HG03432 (cell line): ENCODE data around the gene TCF3.

Experiments used
- ATAC-seq: cut with Tn5 transposase; IDR thresholded peaks from one replicate; pipeline ENCODE4 v1.9.1; 2021; ENCODE audit warnings: mild to moderate bottlenecking, moderate library complexity; ENCODE audit not compliant: unreplicated experiment

The TCF3 gene

GRCh38 chr19:1567848-1568227 is 84.6 kb downstream of the TCF3 start:
- ATAC-seq, result peak; percentile 23

- ATAC-seq, result peak; percentile 28
Observed at GRCh38 chr19:1567116-1567847, 85.1 kb downstream of the TCF3 start.

- ATAC-seq, result no peak
Observed at GRCh38 chr19:1566392-1567115, 85.9 kb downstream of the TCF3 start.

- no peak for ATAC-seq
Observed at GRCh38 chr19:1563251-1563650, 89.2 kb downstream of the TCF3 start.

- ATAC-seq, result no peak
Observed at GRCh38 chr19:1561236-1561842, 91.1 kb downstream of the TCF3 start.

GRCh38 chr19:1560286-1560882 is 92.0 kb downstream of the TCF3 start:
- no peak for ATAC-seq
